ACC112 (cell line): ENCODE measurements around the gene DDX6.
"Not testable (repeated sequence)": the region's sequence is repeated elsewhere in the genome, so short reads cannot be mapped to it uniquely, and the experiment has no call there.

Experiments used
- H2AFZ ChIP-seq: fragments of 200-600 bp; sonication (generic); one replicate; pipeline ENCODE4 v1.6.0; 2017; ENCODE audit warnings: antibody characterized with exemption, low read length; ENCODE audit not compliant: unreplicated experiment
- H3K27ac ChIP-seq: fragments of 200-600 bp; sonication (generic); 2 replicates; pipeline ENCODE4 v1.5.1; 2014; ENCODE audit warnings: low read depth, mild to moderate bottlenecking, antibody characterized with exemption, low read length, moderate library complexity
- H3K27me3 ChIP-seq: fragments of 200-600 bp; sonication (generic); 2 replicates; pipeline ENCODE4 v1.6.1; 2014; ENCODE audit warnings: mild to moderate bottlenecking, antibody characterized with exemption, low read length, moderate library complexity, mixed read lengths; ENCODE audit not compliant: insufficient read depth
- H3K36me3 ChIP-seq: fragments of 200-600 bp; sonication (generic); 2 replicates; pipeline ENCODE4 v1.6.1; 2016; ENCODE audit warnings: mild to moderate bottlenecking, antibody characterized with exemption, low read length, moderate library complexity, mixed read lengths; ENCODE audit not compliant: insufficient read depth
- H3K4me1 ChIP-seq: fragments of 200-600 bp; sonication (generic); one replicate; pipeline ENCODE4 v1.6.1; 2016; ENCODE audit warnings: low read length, mixed read lengths; ENCODE audit not compliant: insufficient read depth, unreplicated experiment, control insufficient read depth
- H3K4me3 ChIP-seq: fragments of 200-600 bp; sonication (generic); 2 replicates; pipeline ENCODE4 v1.5.1; 2014; ENCODE audit warnings: mild to moderate bottlenecking, low read depth, low read length
- H3K79me2 ChIP-seq: fragments of 200-600 bp; sonication (generic); one replicate; pipeline ENCODE4 v1.6.0; 2016; ENCODE audit warnings: low read length; ENCODE audit not compliant: control insufficient read depth, unreplicated experiment, insufficient read depth

Gene DDX6

GRCh38 chr11:118717733-118718132 lies 73.2 kb downstream of the DDX6 start:
- not testable (repeated sequence) for H3K36me3 ChIP-seq, H3K27me3 ChIP-seq, H3K4me1 ChIP-seq, H3K4me3 ChIP-seq, H3K27ac ChIP-seq, H3K79me2 ChIP-seq, H2AFZ ChIP-seq

- not testable (repeated sequence) for H3K4me1 ChIP-seq, H2AFZ ChIP-seq, H3K4me3 ChIP-seq, H3K27me3 ChIP-seq, H3K36me3 ChIP-seq, H3K27ac ChIP-seq, H3K79me2 ChIP-seq
Observed at GRCh38 chr11:118717221-118717620, 73.7 kb downstream of the DDX6 start.

GRCh38 chr11:118715837-118716260 lies 75.1 kb downstream of the DDX6 start:
- Histone ChIP-seq H3K27ac (no peak overlapping the region), H3K4me3 (no peak overlapping the region), H3K4me1 (no peaks in the 10 kb centered on the region), H3K79me2 (no peaks in the 10 kb centered on the region), H3K36me3 (no peaks in the 10 kb centered on the region), H2AFZ (peak overlapping the region; percentile 31), H3K27me3 (no peaks in the 10 kb centered on the region; the same call in 1 of the 2 replicates)

- no peaks in the 10 kb centered on the region; the same call in 1 of the 2 replicates for H3K27me3 ChIP-seq
- H3K4me3 ChIP-seq, result no peak overlapping the region
- H3K36me3 ChIP-seq, result no peaks in the 10 kb centered on the region
- no peak overlapping the region for H3K27ac ChIP-seq
- no peaks in the 10 kb centered on the region for H3K79me2 ChIP-seq
- peak overlapping the region; percentile 31 for H2AFZ ChIP-seq
- no peaks in the 10 kb centered on the region for H3K4me1 ChIP-seq
Observed at GRCh38 chr11:118715245-118715831, 75.6 kb downstream of the DDX6 start.

GRCh38 chr11:118714816-118715215 lies 76.1 kb downstream of the DDX6 start:
- H2AFZ ChIP-seq, result no peak overlapping the region
- no peak overlapping the region for H3K27ac ChIP-seq
- no peaks in the 10 kb centered on the region for H3K4me1 ChIP-seq
- H3K79me2 ChIP-seq, result no peaks in the 10 kb centered on the region
- no peaks in the 10 kb centered on the region for H3K36me3 ChIP-seq
- no peaks in the 10 kb centered on the region; the same call in 1 of the 2 replicates for H3K27me3 ChIP-seq
- no peak overlapping the region for H3K4me3 ChIP-seq

GRCh38 chr11:118714416-118714815 lies 76.5 kb downstream of the DDX6 start:
- H3K27ac ChIP-seq, H3K4me3 ChIP-seq, H3K4me1 ChIP-seq, H3K27me3 ChIP-seq, H2AFZ ChIP-seq, H3K36me3 ChIP-seq, H3K79me2 ChIP-seq: not testable (repeated sequence)

- H3K36me3 ChIP-seq, result no peaks in the 10 kb centered on the region
- H3K4me1 ChIP-seq, result no peaks in the 10 kb centered on the region
- H2AFZ ChIP-seq, result no peak overlapping the region
- H3K79me2 ChIP-seq, result no peaks in the 10 kb centered on the region
- no peak overlapping the region for H3K4me3 ChIP-seq
- H3K27ac ChIP-seq, result no peak overlapping the region
- H3K27me3 ChIP-seq, result peaks cover 10% of the 10 kb centered on the region
Observed at GRCh38 chr11:118708296-118708695, 82.7 kb downstream of the DDX6 start.

GRCh38 chr11:118706546-118706825 lies 84.5 kb downstream of the DDX6 start:
- H3K4me1 ChIP-seq, result no peaks in the 10 kb centered on the region
- peaks cover 10% of the 10 kb centered on the region for H3K27me3 ChIP-seq
- H3K4me3 ChIP-seq, result no peak overlapping the region
- no peaks in the 10 kb centered on the region for H3K79me2 ChIP-seq
- no peak overlapping the region for H2AFZ ChIP-seq
- H3K36me3 ChIP-seq, result no peaks in the 10 kb centered on the region
- H3K27ac ChIP-seq, result no peak overlapping the region

GRCh38 chr11:118705791-118706545 lies 85.0 kb downstream of the DDX6 start:
- Histone ChIP-seq H3K36me3 (no peaks in the 10 kb centered on the region), H2AFZ (no peak overlapping the region), H3K4me1 (no peaks in the 10 kb centered on the region), H3K4me3 (no peak overlapping the region), H3K27ac (no peak overlapping the region), H3K27me3 (peaks cover 10% of the 10 kb centered on the region), H3K79me2 (no peaks in the 10 kb centered on the region)

- no peak overlapping the region for H3K4me3 ChIP-seq
- H3K79me2 ChIP-seq, result no peaks in the 10 kb centered on the region
- H3K36me3 ChIP-seq, result no peaks in the 10 kb centered on the region
- H3K27ac ChIP-seq, result no peak overlapping the region
- peaks cover 10% of the 10 kb centered on the region for H3K27me3 ChIP-seq
- no peak overlapping the region for H2AFZ ChIP-seq
- H3K4me1 ChIP-seq, result no peaks in the 10 kb centered on the region
Observed at GRCh38 chr11:118705111-118705741, 85.7 kb downstream of the DDX6 start.

GRCh38 chr11:118703563-118704106 lies 87.3 kb downstream of the DDX6 start:
- no peak overlapping the region for H3K27ac ChIP-seq
- peaks cover 7% of the 10 kb centered on the region for H3K27me3 ChIP-seq
- H3K36me3 ChIP-seq, result no peaks in the 10 kb centered on the region
- H2AFZ ChIP-seq, result no peak overlapping the region
- H3K79me2 ChIP-seq, result no peaks in the 10 kb centered on the region
- H3K4me3 ChIP-seq, result no peak overlapping the region
- no peaks in the 10 kb centered on the region for H3K4me1 ChIP-seq
